Psoas muscle (tissue), 8 donors: ENCODE data around the gene SAMD5. TPM values are rescaled to one million over a fixed set of nuclear protein-coding genes. Genes with fewer than 3 reads are reported as not detected.

Experiments used
- ATAC-seq, 4 donors: fragments of 200-7000 bp; cut with Tn5 transposase; one replicate each; pipeline ENCODE4 v1.9.1; 2020; ENCODE audit warnings: moderate library complexity in 3 of 4, mild to moderate bottlenecking in 2 of 4
- DNase-seq, 2 donors: peaks; one replicate each; pipeline ENCODE4 v3.0.0-alpha.2; 2020
- H3K27ac ChIP-seq: fragments of 200-600 bp; one replicate; pipeline ENCODE4 v1.8.0; 2022
- H3K27me3 ChIP-seq, 3 donors: fragments of 200-600 bp in 1 of 3; one replicate each; pipeline versions ENCODE4 v1.6.1 to v1.8.0; 2013 to 2022; ENCODE audit warnings: low read length in 2 of 3, mild to moderate bottlenecking in 2 of 3, moderate library complexity in 1 of 3; ENCODE audit not compliant: insufficient read depth in 3 of 3
- H3K36me3 ChIP-seq, 2 donors: fragments of 200-600 bp in 1 of 2; one replicate each; pipeline versions ENCODE4 v1.6.1 to v1.8.0; 2013 to 2022; ENCODE audit warnings: low read depth in 1 of 2, mild to moderate bottlenecking in 1 of 2, moderate library complexity in 1 of 2; ENCODE audit not compliant: insufficient read depth in 1 of 2
- H3K4me1 ChIP-seq: fragments of 200-600 bp; one replicate; pipeline ENCODE4 v1.8.0; 2022
- H3K4me3 ChIP-seq: fragments of 200-600 bp; one replicate; pipeline ENCODE4 v1.8.0; 2022; ENCODE audit warnings: mild to moderate bottlenecking
- H3K9me3 ChIP-seq: fragments of 200-600 bp; one replicate; pipeline ENCODE4 v1.8.0; 2022
- WGBS, 3 donors: extraction: QIAGEN DNeasy Blood & Tissue Kit; methylation state at CpG; one replicate each; pipeline versions ENCODE4 v1.1.6 to v1.1.7; 2013; 5-methylcytosine and 5-hydroxymethylcytosine counted together
- intact Hi-C, 2 donors: fragments of 100-400 bp; cut with DNase I; formaldehyde crosslinking; loops; one replicate each; pipeline versions ENCODE4 v1.11.0 to v1.14.2; 2022
- polyA plus RNA-seq, 3 donors: library from polyadenylated mRNA; stranded (reverse); fragments of 200-250 nt; gene quantifications; one replicate each; pipeline ENCODE4 v1.2.3, GENCODE V29; 2013
- total RNA-seq, 4 donors: library from RNA; stranded (reverse); fragmentation: NEBNext Ultra II Directional in 2 of 4; extraction: Animal tissue kit (Norgen Biotek cat#: 25700) in 2 of 4; gene quantifications; one replicate each; pipeline versions ENCODE4 v1.2.1 to v1.2.4, GENCODE V29; 2021 to 2023
- TF ChIP-seq, protein P1 (sequence below): fragments of 200-600 bp; IDR thresholded peaks from one replicate; pipeline ENCODE4 v1.8.0; 2022; ENCODE audit warnings: antibody characterized with exemption
- donor health status: healthy with polysubstance abuse.
- donor health status: DM: no; HTN: no; CAD: no; lungs with moderate emphysema.
- donor health status: Bipolar disorder and iron deficiency.
- donor health status: healthy.
- donor health status: DM: yes; HTN: yes; CAD: no.
- donor health status: DM: no; HTN: no; CAD: no.
- donor health status: DM: no; HTN: no; CAD: no.
- donor health status: DM: yes; HTN: yes; CAD: no.

Gene SAMD5
- total and polyA plus RNA-seq, 7 donors: 0.03 to 0.30 (median 0.08) TPM

DNA sequence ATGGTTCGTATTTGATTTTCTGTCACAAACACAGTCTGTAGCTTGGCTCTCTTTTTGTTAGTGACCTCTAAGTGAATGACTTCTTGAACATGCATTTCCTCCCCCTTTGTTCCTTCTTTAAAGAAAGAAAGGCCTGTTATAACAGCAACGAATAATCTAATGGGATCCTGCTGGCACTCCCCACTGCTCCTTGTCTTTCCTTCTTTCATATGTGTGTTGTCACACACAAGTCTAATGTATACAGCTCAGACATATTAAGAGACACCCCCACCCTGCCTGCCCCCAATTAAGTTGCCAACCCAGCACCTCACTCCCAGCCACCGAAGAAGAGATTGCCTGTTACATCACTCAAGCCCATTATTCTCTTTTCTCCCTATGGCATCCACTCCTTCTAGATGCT is 4.9 kb upstream of the SAMD5 start:
- Histone ChIP-seq H3K4me1 (peaks cover 9% of the 10 kb centered on the region), H3K36me3 (no peaks in the 10 kb centered on the region), H3K27me3 (peaks cover 0 to 42% (median 7%) of the 10 kb centered on the region in 3 donors), H3K9me3 (no peaks in the 10 kb centered on the region), H3K4me3 (no peak overlapping the region), H3K27ac (no peak overlapping the region)
- ATAC-seq (no peak), DNase-seq (no peak)
- intact Hi-C loops: loop anchor here (10.0 kb wide), 3 partner anchors 151 to 961 kb away; no protein-coding TSS in a partner anchor
- TF ChIP-seq, protein P1, sequence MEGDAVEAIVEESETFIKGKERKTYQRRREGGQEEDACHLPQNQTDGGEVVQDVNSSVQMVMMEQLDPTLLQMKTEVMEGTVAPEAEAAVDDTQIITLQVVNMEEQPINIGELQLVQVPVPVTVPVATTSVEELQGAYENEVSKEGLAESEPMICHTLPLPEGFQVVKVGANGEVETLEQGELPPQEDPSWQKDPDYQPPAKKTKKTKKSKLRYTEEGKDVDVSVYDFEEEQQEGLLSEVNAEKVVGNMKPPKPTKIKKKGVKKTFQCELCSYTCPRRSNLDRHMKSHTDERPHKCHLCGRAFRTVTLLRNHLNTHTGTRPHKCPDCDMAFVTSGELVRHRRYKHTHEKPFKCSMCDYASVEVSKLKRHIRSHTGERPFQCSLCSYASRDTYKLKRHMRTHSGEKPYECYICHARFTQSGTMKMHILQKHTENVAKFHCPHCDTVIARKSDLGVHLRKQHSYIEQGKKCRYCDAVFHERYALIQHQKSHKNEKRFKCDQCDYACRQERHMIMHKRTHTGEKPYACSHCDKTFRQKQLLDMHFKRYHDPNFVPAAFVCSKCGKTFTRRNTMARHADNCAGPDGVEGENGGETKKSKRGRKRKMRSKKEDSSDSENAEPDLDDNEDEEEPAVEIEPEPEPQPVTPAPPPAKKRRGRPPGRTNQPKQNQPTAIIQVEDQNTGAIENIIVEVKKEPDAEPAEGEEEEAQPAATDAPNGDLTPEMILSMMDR: no peak
- WGBS, 3 donors: 63 to 75% (median 65%) methylated on average over 3 of the region's 3 CpGs

DNA sequence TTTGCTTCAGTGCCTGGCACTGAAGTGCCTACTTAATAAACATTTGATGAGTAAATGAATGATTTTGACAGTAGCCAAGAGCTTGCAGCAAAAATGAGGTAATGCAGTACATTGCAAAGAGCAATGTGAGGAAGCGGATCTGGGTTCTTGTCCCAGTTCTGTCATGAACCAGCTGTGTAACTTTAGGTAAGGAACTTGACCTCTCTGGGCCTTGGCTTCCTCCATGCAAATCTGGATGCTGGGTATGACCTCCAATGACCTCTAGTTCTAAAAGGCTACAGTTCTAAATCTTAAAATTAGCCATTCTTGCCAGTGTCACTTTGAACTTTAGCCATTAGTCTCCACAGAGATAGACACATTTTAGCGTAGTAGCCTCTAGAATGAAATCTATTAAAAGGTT is 3.6 kb upstream of the SAMD5 start:
- ATAC-seq (no peak), DNase-seq (no peak)
- Histone ChIP-seq H3K27me3 (peaks cover 0 to 53% (median 10%) of the 10 kb centered on the region in 3 donors), H3K27ac (no peak overlapping the region), H3K4me1 (peaks cover 9% of the 10 kb centered on the region), H3K9me3 (no peaks in the 10 kb centered on the region), H3K36me3 (no peaks in the 10 kb centered on the region), H3K4me3 (no peak overlapping the region)
- 89 to 92% (median 90%) methylated on average over 2 of the region's 2 CpGs for WGBS, 3 donors
- intact Hi-C loops: loop anchor here (5.0 to 10.0 kb wide), 6 partner anchors 150 to 960 kb away; no protein-coding TSS in a partner anchor
- TF ChIP-seq, protein P1: no peak

DNA sequence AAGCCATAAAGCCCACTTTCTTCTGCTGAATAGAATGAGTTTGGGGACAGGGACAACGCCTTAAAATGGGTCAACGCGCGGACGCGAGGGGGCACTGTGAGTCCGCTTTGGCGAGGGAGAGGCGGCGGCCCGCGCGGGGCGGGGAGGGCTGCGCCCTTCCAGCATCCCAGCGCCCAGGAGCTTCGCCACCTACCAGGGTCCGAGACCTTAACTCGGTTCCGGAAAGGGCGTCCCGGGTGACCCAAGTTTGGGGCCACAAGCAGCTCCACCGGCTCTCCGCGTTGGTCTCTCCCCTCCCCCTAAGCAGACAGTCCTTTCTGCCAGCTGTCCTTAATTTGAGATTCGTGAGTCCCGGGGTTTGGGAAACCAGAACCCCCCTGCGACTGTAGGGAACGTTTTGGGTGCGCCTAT is 1.8 kb upstream of the SAMD5 start:
- 1 to 2% (median 1%) methylated on average over 28 to 30 of the region's 30 CpGs for WGBS, 3 donors
- ATAC-seq (peak; percentile 66 to 87 (median 78)), DNase-seq (peak; percentile 70 to 84)
- no peaks in the 10 kb centered on the region for H3K36me3 ChIP-seq
- H3K4me3 ChIP-seq: peak overlapping the region; percentile 74
- H3K4me1 ChIP-seq: peaks cover 9% of the 10 kb centered on the region
- H3K27ac ChIP-seq: no peak overlapping the region
- TF ChIP-seq, protein P1: peak; percentile 86
- no peaks in the 10 kb centered on the region for H3K9me3 ChIP-seq
- intact Hi-C loops: loop anchor here (1.0 to 10.0 kb wide), 8 partner anchors 145 to 958 kb away; no protein-coding TSS in a partner anchor
- H3K27me3 ChIP-seq: peaks cover 0 to 68% (median 10%) of the 10 kb centered on the region in 3 donors

DNA sequence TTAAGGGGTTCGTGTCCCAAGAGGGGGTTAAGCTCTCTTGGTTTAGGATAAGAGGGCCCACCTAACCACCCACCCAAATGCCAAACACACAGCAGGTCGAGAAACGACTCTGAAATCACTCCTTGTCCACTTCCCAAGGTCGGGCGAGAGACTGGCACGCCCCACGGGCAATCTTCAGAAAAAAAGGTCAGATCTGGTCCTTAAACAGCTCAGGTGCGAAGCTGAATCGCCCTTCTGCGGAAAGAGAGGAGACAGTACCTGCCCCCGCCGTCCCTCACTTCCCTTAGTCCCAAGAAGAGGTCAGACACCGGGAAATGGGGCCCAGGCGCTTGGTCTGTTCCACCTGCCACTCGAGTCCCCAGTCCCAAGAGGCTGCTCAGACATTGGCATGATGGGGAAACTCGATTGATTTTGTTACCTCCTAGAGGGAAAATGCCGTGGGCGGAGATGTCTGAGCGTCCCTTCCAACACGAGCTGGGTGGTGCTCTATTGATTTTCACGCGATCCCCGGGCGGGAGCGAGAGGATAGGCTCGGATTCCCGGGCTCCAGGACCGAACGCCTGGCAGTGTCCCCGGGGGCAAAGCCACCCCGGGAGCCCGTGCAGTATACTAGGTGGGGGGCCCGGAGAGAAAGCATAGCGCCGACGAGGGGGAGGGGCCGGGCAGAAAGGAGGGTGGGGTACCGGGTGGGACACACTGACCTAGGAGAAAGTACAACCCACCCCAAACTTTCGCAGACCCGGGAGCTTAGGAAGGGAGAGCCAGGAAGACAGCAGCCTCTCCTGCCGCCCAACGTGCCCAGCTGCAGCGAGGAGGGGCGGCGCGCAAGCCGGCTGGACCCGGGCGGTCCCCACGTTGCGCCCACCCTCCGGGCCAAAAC is 1.1 kb upstream of the SAMD5 start:
- peaks cover 0 to 68% (median 10%) of the 10 kb centered on the region in 3 donors for H3K27me3 ChIP-seq
- peak; percentile 18 to 47 (median 31) for ATAC-seq
- H3K27ac ChIP-seq: no peak overlapping the region

More for the DNA sequence above, 1.1 kb upstream of the SAMD5 start:
- WGBS, 3 donors: 1% methylated on average over 48 to 52 of the region's 52 CpGs
- TF ChIP-seq, protein P1: no peak
- H3K4me3 ChIP-seq: peak overlapping the region; percentile 74
- DNase-seq: peak in 1 of 2 donors; percentile 47
- H3K9me3 ChIP-seq: no peaks in the 10 kb centered on the region
- peaks cover 9% of the 10 kb centered on the region for H3K4me1 ChIP-seq
- intact Hi-C loops: loop anchor here (2.0 to 10.0 kb wide), 7 partner anchors 147 to 957 kb away; no protein-coding TSS in a partner anchor
- no peaks in the 10 kb centered on the region for H3K36me3 ChIP-seq
